ENCODE results near the gene CAV1. TPM values are rescaled to one million over a fixed set of nuclear protein-coding genes. Genes with fewer than 3 reads are reported as not detected.

Gene CAV1
- total RNA-seq, 2 donors from 2014 or later: 396 to 398 TPM

DNA sequence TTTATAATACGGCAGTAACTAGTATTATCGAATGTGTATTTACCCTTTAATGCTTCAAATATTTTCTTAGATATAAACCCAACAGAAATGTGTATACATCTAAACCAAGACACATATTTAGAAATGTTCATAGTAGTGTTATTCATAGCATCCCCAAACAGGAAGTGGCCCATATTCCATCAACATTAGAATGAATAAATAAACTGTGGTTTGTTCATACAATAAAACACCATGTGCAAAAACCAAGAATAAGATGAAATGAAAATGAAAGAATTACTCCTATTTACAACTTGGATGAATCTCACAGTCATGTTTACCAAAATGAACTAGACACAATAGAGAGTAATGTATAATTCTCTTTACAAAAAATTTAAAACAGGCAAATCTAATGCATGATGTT is 34.5 kb upstream of the CAV1 start:
- no peak for DNase-seq (ENCODE audit: low spot score)
- no peaks in the 10 kb centered on the region for H3K9me3 ChIP-seq
- no peak overlapping the region for H3K27ac ChIP-seq
- no peak overlapping the region for H3K4me3 ChIP-seq
- H3K27me3 ChIP-seq: no peaks in the 10 kb centered on the region
- no peaks in the 10 kb centered on the region for H3K36me3 ChIP-seq
- peaks cover 0 to 29% of the 10 kb centered on the region in 2 donors for H3K4me1 ChIP-seq
- TF ChIP-seq, protein P1, sequence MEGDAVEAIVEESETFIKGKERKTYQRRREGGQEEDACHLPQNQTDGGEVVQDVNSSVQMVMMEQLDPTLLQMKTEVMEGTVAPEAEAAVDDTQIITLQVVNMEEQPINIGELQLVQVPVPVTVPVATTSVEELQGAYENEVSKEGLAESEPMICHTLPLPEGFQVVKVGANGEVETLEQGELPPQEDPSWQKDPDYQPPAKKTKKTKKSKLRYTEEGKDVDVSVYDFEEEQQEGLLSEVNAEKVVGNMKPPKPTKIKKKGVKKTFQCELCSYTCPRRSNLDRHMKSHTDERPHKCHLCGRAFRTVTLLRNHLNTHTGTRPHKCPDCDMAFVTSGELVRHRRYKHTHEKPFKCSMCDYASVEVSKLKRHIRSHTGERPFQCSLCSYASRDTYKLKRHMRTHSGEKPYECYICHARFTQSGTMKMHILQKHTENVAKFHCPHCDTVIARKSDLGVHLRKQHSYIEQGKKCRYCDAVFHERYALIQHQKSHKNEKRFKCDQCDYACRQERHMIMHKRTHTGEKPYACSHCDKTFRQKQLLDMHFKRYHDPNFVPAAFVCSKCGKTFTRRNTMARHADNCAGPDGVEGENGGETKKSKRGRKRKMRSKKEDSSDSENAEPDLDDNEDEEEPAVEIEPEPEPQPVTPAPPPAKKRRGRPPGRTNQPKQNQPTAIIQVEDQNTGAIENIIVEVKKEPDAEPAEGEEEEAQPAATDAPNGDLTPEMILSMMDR (IDR thresholded peaks at IDR 0.05): no peak

DNA sequence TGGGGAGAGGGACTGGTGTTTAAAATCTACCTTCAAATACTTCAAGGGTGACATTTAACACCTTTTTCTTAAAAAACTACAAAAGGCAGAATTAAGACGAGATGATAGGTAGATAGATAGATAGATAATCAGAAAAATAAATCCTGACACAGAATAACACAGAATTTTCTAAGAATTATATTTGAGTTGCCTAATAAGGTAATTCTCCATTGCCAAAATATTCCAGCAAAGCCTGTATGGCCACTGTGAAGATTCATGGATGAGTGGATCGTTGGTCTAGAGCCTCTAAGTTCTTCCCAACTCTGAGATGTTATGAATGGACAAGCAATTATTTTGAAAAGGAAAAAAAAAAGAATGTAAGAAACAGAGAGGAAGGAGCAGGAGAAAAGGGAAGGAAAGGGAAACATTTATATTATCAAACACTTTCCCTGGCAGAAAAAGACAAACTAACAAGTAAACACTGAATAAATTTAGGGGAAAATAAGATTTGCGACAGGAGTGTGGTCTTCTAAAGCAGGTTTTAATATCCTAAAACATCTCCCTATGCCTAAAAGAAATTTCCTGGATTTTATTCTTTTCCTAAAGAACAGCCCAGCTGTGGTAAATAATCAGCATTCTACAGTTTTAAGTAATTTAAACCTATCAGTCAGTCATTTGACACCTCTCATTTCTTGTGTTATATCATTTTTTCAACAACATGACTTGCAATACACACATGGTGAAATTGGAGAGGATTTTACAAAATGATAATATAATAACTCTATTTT is 32.8 kb upstream of the CAV1 start:
- H3K27ac ChIP-seq: peak overlapping the region in 1 of 2 donors; percentile 48
- H3K36me3 ChIP-seq: no peaks in the 10 kb centered on the region
- TF ChIP-seq, protein P1 (IDR thresholded peaks at IDR 0.05): no peak
- no peaks in the 10 kb centered on the region for H3K27me3 ChIP-seq
- peaks cover 0 to 34% of the 10 kb centered on the region in 2 donors for H3K4me1 ChIP-seq
- H3K9me3 ChIP-seq: no peaks in the 10 kb centered on the region
- no peak overlapping the region for H3K4me3 ChIP-seq
- no peak for DNase-seq (ENCODE audit: low spot score)

DNA sequence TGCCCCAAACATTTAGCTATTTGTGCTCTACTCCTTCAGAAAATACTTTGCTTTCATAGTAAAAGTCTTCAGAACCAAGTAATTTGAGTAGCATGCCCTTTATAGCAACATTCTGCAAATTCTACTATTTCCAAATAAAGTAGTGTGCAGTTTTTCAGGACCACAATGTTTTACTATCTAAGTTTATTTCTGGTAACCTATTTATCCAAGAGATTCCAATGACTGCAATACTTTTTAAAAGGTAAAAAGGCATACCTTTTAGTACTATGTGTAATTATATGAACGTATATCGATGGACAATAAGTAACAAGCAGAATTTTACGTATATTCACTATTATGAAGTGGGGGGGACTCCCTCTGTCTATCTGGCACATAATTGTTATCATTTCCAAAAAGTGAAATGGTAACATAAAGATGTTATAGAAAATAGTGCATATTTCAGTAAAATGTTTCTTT is 32.2 kb upstream of the CAV1 start:
- Histone ChIP-seq H3K36me3 (no peaks in the 10 kb centered on the region), H3K4me1 (peaks cover 0 to 34% of the 10 kb centered on the region in 2 donors), H3K4me3 (no peak overlapping the region), H3K27ac (peak overlapping the region in 1 of 2 donors; percentile 48), H3K27me3 (no peaks in the 10 kb centered on the region), H3K9me3 (no peaks in the 10 kb centered on the region)
- DNase-seq (ENCODE audit: low spot score): no peak
- TF ChIP-seq, protein P1 (IDR thresholded peaks at IDR 0.05): no peak

DNA sequence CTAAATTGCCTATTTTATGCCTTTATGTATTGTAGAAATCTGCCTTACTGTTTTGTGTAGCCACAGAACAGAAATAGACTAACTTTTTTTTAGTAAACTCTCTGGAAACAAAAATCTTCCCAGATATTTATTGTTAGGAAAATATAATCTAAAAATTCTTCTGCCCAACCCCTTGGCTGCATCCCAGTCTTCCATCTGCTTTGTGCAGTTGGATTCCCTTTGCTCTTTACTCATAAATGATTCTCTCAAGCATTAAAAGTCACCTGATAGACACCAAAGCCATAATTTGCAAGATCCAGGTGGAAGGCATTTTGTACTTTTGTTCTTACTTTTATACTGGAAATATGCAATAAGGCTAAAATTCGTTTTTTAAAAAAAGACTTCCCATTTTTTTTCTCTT is 31.4 kb upstream of the CAV1 start:
- Histone ChIP-seq H3K4me1 (peaks cover 0 to 34% of the 10 kb centered on the region in 2 donors), H3K27me3 (no peaks in the 10 kb centered on the region), H3K36me3 (no peaks in the 10 kb centered on the region), H3K9me3 (no peaks in the 10 kb centered on the region), H3K27ac (peak overlapping the region in 1 of 2 donors; percentile 48), H3K4me3 (no peak overlapping the region)
- no peak for DNase-seq (ENCODE audit: low spot score)
- TF ChIP-seq, protein P1 (IDR thresholded peaks at IDR 0.05): no peak

DNA sequence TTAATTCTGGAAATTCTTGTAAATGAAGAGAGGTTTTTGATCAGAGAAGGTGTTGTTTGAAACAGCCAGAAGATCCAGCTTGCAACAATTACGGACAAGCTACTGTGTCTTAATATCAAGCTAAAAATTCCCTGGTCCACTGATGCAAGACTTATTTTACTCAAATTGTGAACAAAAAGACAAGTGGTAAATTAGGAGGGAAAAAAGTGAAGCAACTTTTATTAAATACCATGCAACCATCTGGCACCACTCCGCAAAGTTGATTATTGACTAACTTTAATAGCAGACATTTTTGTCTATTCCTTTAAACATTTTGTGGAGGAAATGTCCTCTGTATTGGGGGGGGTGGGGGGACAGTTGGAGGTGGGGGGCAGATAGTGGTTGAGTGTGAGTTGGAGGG is 30.4 kb upstream of the CAV1 start:
- peaks cover 0 to 30% of the 10 kb centered on the region in 2 donors for H3K4me1 ChIP-seq
- TF ChIP-seq, protein P1 (IDR thresholded peaks at IDR 0.05): no peak

More for the DNA sequence above, 30.4 kb upstream of the CAV1 start:
- no peak for DNase-seq (ENCODE audit: low spot score)
- Histone ChIP-seq H3K4me3 (no peak overlapping the region), H3K9me3 (no peaks in the 10 kb centered on the region), H3K27ac (no peak overlapping the region), H3K27me3 (no peaks in the 10 kb centered on the region), H3K36me3 (no peaks in the 10 kb centered on the region)

Measured in right atrium auricular region (tissue), 2 donors.